Measurements from ENCODE around the gene YKT6.

The YKT6 gene

DNA sequence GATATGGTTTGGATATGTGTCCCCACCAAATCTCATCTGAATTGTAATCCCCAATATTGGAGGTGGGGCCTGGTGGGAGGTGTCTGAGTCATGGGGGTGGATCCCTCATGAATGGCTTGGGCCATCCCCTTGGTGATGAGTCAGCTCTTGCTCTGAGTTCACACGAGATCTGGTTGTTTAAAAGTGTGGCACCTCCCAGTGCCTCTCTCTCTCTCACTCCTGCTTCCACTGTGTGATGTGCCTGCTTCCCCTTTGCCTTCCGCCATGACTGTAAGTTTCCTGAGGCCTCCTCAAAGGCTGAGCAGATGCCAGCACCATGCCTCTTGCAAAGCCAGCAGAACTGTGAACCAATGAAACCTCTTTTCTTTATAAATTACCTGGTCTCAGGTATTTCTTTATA is 6.7 kb upstream of the YKT6 start (continued):
- TF ChIP-seq ZNF629 (tag by site-specific recombination; IDR thresholded peaks at IDR 0.05) (0 out of 2 replicates have a peak, but pooled peaks have one; percentile 29), SP7 (tag by site-specific recombination; IDR thresholded peaks at IDR 0.05) (peak; percentile 45; the same call in 1 of the 2 replicates), KLF9 (tag by site-specific recombination; IDR thresholded peaks at IDR 0.05; ENCODE audit: low read depth) (no peak), KLF16 (tag by site-specific recombination; IDR thresholded peaks at IDR 0.05) (0 out of 2 replicates have a peak, but pooled peaks have one; percentile 41)

DNA sequence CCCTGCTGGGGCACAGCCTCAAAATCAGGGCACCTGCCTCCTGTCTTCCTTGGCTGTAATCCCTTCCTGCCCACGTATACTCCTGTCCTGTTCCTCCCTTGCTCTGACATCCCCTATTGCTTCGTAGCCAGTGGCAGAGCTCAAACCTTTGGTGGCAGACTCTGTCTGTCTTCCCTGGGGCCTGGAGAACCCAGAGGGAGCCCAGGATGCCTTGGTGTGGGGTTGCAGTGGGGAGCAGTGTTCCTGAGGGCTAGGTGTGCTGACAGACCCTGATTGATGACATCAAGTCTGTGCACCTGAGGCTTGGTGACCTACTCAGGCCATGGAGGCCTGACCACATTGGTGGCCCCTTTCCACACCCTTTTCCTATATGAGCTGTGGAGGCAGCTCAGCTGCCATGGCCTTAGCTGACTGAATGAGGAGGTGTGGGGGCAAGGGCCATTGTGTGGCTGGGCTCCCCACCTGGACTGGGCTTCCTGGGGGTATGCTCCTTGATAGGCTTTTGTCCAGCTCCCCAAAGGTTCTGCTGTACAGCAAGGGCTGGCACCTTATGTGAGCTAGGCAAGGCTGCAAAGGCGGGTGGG is 6.1 kb upstream of the YKT6 start:
- no peak overlapping the region for H3K27ac ChIP-seq (ENCODE audit: extremely low read depth, low read depth, low read length)
- ChIA-PET POLR2A (no interaction called here), CTCF (interaction anchor here (0.6 to 1.2 kb wide), 3 partner anchors 42 to 102 kb away, joined by 3 to 4 read pairs (median 3); no protein-coding TSS in a partner anchor)
- no peaks in the 10 kb centered on the region for H3K36me3 ChIP-seq (ENCODE audit: control insufficient read depth in 2 of 2, insufficient read depth in 1 of 2, low read length in 2 of 2)
- H3K4me3 ChIP-seq (ENCODE audit: low read depth, low read length), result no peak overlapping the region
- H3K9me3 ChIP-seq (ENCODE audit: control insufficient read depth, insufficient read depth, low read depth, low read length), result no peaks in the 10 kb centered on the region
- H3K4me1 ChIP-seq (ENCODE audit: control insufficient read depth, insufficient read depth, low read length), result no peaks in the 10 kb centered on the region
- TF ChIP-seq ZIC2 (tag by site-specific recombination; IDR thresholded peaks at IDR 0.05) (no peak), ZNF292 (tag by site-specific recombination; IDR thresholded peaks at IDR 0.05; ENCODE audit: borderline replicate concordance, low read depth) (no peak), ZFP69B (tag by site-specific recombination; IDR thresholded peaks at IDR 0.05) (no peak), ZNF132 (tag by site-specific recombination; IDR thresholded peaks at IDR 0.05; ENCODE audit: borderline replicate concordance) (no peak), ZNF311 (tag by site-specific recombination; IDR thresholded peaks at IDR 0.05; ENCODE audit: borderline replicate concordance) (no peak), ZNF548 (tag by site-specific recombination; IDR thresholded peaks at IDR 0.05) (no peak), ZSCAN30 (tag by site-specific recombination; IDR thresholded peaks at IDR 0.05) (no peak), ZNF701 (tag by site-specific recombination; IDR thresholded peaks at IDR 0.05) (no peak), ZNF354C (tag by site-specific recombination; IDR thresholded peaks at IDR 0.05; ENCODE audit: borderline replicate concordance, low read depth) (no peak)
- TF ChIP-seq, protein P1, sequence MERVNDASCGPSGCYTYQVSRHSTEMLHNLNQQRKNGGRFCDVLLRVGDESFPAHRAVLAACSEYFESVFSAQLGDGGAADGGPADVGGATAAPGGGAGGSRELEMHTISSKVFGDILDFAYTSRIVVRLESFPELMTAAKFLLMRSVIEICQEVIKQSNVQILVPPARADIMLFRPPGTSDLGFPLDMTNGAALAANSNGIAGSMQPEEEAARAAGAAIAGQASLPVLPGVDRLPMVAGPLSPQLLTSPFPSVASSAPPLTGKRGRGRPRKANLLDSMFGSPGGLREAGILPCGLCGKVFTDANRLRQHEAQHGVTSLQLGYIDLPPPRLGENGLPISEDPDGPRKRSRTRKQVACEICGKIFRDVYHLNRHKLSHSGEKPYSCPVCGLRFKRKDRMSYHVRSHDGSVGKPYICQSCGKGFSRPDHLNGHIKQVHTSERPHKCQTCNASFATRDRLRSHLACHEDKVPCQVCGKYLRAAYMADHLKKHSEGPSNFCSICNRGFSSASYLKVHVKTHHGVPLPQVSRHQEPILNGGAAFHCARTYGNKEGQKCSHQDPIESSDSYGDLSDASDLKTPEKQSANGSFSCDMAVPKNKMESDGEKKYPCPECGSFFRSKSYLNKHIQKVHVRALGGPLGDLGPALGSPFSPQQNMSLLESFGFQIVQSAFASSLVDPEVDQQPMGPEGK (tag by site-specific recombination; IDR thresholded peaks at IDR 0.05), result no peak
- TF ChIP-seq, protein P2, sequence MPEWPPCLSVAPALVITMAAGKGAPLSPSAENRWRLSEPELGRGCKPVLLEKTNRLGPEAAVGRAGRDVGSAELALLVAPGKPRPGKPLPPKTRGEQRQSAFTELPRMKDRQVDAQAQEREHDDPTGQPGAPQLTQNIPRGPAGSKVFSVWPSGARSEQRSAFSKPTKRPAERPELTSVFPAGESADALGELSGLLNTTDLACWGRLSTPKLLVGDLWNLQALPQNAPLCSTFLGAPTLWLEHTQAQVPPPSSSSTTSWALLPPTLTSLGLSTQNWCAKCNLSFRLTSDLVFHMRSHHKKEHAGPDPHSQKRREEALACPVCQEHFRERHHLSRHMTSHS (tag by site-specific recombination; IDR thresholded peaks at IDR 0.05), result no peak
- TF ChIP-seq, protein P3, sequence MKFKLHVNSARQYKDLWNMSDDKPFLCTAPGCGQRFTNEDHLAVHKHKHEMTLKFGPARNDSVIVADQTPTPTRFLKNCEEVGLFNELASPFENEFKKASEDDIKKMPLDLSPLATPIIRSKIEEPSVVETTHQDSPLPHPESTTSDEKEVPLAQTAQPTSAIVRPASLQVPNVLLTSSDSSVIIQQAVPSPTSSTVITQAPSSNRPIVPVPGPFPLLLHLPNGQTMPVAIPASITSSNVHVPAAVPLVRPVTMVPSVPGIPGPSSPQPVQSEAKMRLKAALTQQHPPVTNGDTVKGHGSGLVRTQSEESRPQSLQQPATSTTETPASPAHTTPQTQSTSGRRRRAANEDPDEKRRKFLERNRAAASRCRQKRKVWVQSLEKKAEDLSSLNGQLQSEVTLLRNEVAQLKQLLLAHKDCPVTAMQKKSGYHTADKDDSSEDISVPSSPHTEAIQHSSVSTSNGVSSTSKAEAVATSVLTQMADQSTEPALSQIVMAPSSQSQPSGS (tag by site-specific recombination; IDR thresholded peaks at IDR 0.05; ENCODE audit: low read depth), result no peak
- TF ChIP-seq, protein P4, sequence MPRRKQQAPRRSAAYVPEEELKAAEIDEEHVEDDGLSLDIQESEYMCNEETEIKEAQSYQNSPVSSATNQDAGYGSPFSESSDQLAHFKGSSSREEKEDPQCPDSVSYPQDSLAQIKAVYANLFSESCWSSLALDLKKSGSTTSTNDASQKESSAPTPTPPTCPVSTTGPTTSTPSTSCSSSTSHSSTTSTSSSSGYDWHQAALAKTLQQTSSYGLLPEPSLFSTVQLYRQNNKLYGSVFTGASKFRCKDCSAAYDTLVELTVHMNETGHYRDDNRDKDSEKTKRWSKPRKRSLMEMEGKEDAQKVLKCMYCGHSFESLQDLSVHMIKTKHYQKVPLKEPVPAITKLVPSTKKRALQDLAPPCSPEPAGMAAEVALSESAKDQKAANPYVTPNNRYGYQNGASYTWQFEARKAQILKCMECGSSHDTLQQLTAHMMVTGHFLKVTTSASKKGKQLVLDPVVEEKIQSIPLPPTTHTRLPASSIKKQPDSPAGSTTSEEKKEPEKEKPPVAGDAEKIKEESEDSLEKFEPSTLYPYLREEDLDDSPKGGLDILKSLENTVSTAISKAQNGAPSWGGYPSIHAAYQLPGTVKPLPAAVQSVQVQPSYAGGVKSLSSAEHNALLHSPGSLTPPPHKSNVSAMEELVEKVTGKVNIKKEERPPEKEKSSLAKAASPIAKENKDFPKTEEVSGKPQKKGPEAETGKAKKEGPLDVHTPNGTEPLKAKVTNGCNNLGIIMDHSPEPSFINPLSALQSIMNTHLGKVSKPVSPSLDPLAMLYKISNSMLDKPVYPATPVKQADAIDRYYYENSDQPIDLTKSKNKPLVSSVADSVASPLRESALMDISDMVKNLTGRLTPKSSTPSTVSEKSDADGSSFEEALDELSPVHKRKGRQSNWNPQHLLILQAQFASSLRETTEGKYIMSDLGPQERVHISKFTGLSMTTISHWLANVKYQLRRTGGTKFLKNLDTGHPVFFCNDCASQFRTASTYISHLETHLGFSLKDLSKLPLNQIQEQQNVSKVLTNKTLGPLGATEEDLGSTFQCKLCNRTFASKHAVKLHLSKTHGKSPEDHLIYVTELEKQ (tag by site-specific recombination; IDR thresholded peaks at IDR 0.05; ENCODE audit: borderline replicate concordance), result no peak

All from HEK293 (cell line).